HEK293 (cell line): Measurements from ENCODE around the gene SFXN2.

Experiments
- CTCF ChIA-PET: fragments of 350-600 bp; formaldehyde crosslinking; extraction: SDS; loops from one replicate; lab custom pipeline; 2021; ENCODE audit warnings: antibody characterized with exemption; lab: Yijun Ruan, JAX
- POLR2A ChIA-PET: fragments of 300-600 bp; formaldehyde crosslinking; extraction: SDS; loops from one replicate; lab custom pipeline; 2020; ENCODE audit warnings: antibody characterized with exemption, inconsistent platforms; lab: Yijun Ruan, JAX
- H3K27ac ChIP-seq: fragments of 200-500 bp; sonication (Bioruptor generic); 2 replicates; pipeline ENCODE4 v1.5.1; 2014; ENCODE audit warnings: low read depth, low read length, control low read depth, inconsistent platforms; ENCODE audit errors: extremely low read depth
- H3K36me3 ChIP-seq, 2 experiments: fragments of 200-500 bp in 1 of 2; sonication (Bioruptor generic) in 1 of 2; 1 replicate in 1 of 2; 2 replicates in 1 of 2; pipeline ENCODE4 v1.5.1; 2014 to 2017; ENCODE audit warnings: inconsistent platforms in 2 of 2, low read length in 2 of 2; ENCODE audit not compliant: control insufficient read depth in 2 of 2, insufficient read depth in 1 of 2
- H3K4me1 ChIP-seq: fragments of 200-500 bp; sonication (Bioruptor generic); 2 replicates; pipeline ENCODE4 v1.5.1; 2014; ENCODE audit warnings: mild to moderate bottlenecking, low read length, inconsistent platforms; ENCODE audit not compliant: control insufficient read depth, insufficient read depth
- H3K4me3 ChIP-seq: 2 replicates; pipeline ENCODE4 v1.5.1; 2011; ENCODE audit warnings: low read depth, mild to moderate bottlenecking, control low read depth, low read length, moderate library complexity
- H3K9me3 ChIP-seq: fragments of 200-500 bp; sonication (Bioruptor generic); 2 replicates; pipeline ENCODE4 v1.5.1; 2014; ENCODE audit warnings: low read depth, low read length, inconsistent platforms; ENCODE audit not compliant: control insufficient read depth, insufficient read depth
- BCL11A ChIP-seq: fragments of 450-650 bp; formaldehyde crosslinking; IDR thresholded peaks from 2 replicates; pipeline ENCODE4 v1.5.1; 2016; ENCODE audit warnings: low read depth, missing biosample characterization, missing genetic modification characterization
- FEZF1 ChIP-seq: fragments of 450-650 bp; formaldehyde crosslinking; IDR thresholded peaks from 2 replicates; pipeline ENCODE4 v1.5.1; 2016; ENCODE audit warnings: missing biosample characterization, missing genetic modification characterization
- GLIS2 ChIP-seq: fragments of 450-650 bp; formaldehyde crosslinking; IDR thresholded peaks from 2 replicates; pipeline ENCODE4 v1.5.1; 2016; ENCODE audit warnings: missing biosample characterization, missing genetic modification characterization
- KLF1 ChIP-seq: fragments of 450-650 bp; formaldehyde crosslinking; IDR thresholded peaks from 2 replicates; pipeline ENCODE4 v1.5.1; 2016; ENCODE audit warnings: missing biosample characterization, missing genetic modification characterization
- KLF10 ChIP-seq: fragments of 450-650 bp; IDR thresholded peaks from 2 replicates; pipeline ENCODE4 v1.5.1; 2018; ENCODE audit warnings: missing biosample characterization, mild to moderate bottlenecking, missing genetic modification characterization
- MEIS1 ChIP-seq: sonication (generic); formaldehyde crosslinking; IDR thresholded peaks from 2 replicates; pipeline ENCODE4 v1.8.1; 2022; ENCODE audit warnings: missing genetic modification reagents, mild to moderate bottlenecking, borderline replicate concordance
- REPIN1 ChIP-seq: fragments of 450-650 bp; formaldehyde crosslinking; IDR thresholded peaks from 2 replicates; pipeline ENCODE4 v1.5.1; 2017; ENCODE audit warnings: missing biosample characterization, missing genetic modification characterization, low read depth
- SP7 ChIP-seq: fragments of 450-650 bp; formaldehyde crosslinking; IDR thresholded peaks from 2 replicates; pipeline ENCODE4 v1.5.1; 2016; ENCODE audit warnings: missing biosample characterization, missing genetic modification characterization
- ZBTB1 ChIP-seq: fragments of 450-650 bp; formaldehyde crosslinking; IDR thresholded peaks from 2 replicates; pipeline ENCODE4 v1.5.1; 2016; ENCODE audit warnings: missing biosample characterization, missing genetic modification characterization
- ZBTB21 ChIP-seq: fragments of 450-650 bp; formaldehyde crosslinking; IDR thresholded peaks from 2 replicates; pipeline ENCODE4 v1.5.1; 2017; ENCODE audit warnings: missing biosample characterization, missing genetic modification characterization
- ZBTB7A ChIP-seq: fragments of 450-650 bp; formaldehyde crosslinking; IDR thresholded peaks from 2 replicates; pipeline ENCODE4 v1.5.1; 2016; ENCODE audit warnings: low read depth, missing biosample characterization, missing genetic modification characterization
- ZFP41 ChIP-seq: fragments of 450-650 bp; formaldehyde crosslinking; IDR thresholded peaks from 2 replicates; pipeline ENCODE4 v1.5.1; 2016; ENCODE audit warnings: missing biosample characterization, missing genetic modification characterization, borderline replicate concordance
- ZNF10 ChIP-seq: fragments of 450-650 bp; formaldehyde crosslinking; IDR thresholded peaks from 2 replicates; pipeline ENCODE4 v1.5.1; 2017; ENCODE audit warnings: missing biosample characterization, missing genetic modification characterization
- ZNF155 ChIP-seq: fragments of 450-650 bp; formaldehyde crosslinking; IDR thresholded peaks from 2 replicates; pipeline ENCODE4 v1.5.1; 2016; ENCODE audit warnings: missing biosample characterization, missing genetic modification characterization
- ZNF514 ChIP-seq: fragments of 450-650 bp; formaldehyde crosslinking; IDR thresholded peaks from 2 replicates; pipeline ENCODE4 v1.5.1; 2016; ENCODE audit warnings: missing biosample characterization, missing genetic modification characterization
- TF ChIP-seq, protein P1 (sequence below): fragments of 450-650 bp; formaldehyde crosslinking; IDR thresholded peaks from 2 replicates; pipeline ENCODE4 v1.5.1; 2016; ENCODE audit warnings: missing biosample characterization, missing genetic modification characterization, borderline replicate concordance
- TF ChIP-seq, protein P2 (sequence below): fragments of 450-650 bp; formaldehyde crosslinking; IDR thresholded peaks from 2 replicates; pipeline ENCODE4 v1.5.1; 2016; ENCODE audit warnings: missing biosample characterization, missing genetic modification characterization
- TF ChIP-seq, protein P3 (sequence below): fragments of 450-650 bp; formaldehyde crosslinking; IDR thresholded peaks from 2 replicates; pipeline ENCODE4 v1.5.1; 2016; ENCODE audit warnings: missing biosample characterization, missing genetic modification characterization
- TF ChIP-seq, protein P4 (sequence below): fragments of 450-650 bp; formaldehyde crosslinking; IDR thresholded peaks from 2 replicates; pipeline ENCODE4 v1.5.1; 2016; ENCODE audit warnings: missing biosample characterization, missing genetic modification characterization

SFXN2 gene

DNA sequence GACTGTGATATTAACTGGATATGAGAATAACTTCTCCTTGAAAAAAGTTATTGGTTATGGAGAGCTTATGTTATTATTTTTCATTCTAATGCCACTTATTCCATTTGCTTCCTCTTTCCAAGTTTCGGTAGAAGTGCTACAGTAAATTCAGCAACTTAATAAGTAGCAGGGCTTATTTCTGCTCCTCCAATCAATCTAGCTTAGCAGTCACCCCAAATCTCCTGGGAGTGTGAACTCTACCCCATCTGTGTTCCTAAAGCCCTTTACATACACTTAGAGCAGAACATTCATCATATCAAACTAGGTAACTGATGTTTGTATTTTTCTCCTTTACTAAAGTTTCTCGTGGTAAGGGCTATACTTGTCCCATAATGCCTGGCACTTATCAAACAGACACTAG, 8.9 kb upstream of the SFXN2 start:
- H3K36me3 ChIP-seq = peaks cover 5 to 7% of the 10 kb centered on the region in 2 experiments; a peak in 2 of 3 replicates
- ChIA-PET CTCF (interaction anchor here (0.7 kb wide), 1 partner anchor 196 kb away, joined by 3 read pairs; no protein-coding TSS in a partner anchor), POLR2A (no interaction called here)
- no peak overlapping the region for H3K4me3 ChIP-seq
- TF ChIP-seq ZBTB1 (tag by site-specific recombination) = no peak
- TF ChIP-seq, protein P1, sequence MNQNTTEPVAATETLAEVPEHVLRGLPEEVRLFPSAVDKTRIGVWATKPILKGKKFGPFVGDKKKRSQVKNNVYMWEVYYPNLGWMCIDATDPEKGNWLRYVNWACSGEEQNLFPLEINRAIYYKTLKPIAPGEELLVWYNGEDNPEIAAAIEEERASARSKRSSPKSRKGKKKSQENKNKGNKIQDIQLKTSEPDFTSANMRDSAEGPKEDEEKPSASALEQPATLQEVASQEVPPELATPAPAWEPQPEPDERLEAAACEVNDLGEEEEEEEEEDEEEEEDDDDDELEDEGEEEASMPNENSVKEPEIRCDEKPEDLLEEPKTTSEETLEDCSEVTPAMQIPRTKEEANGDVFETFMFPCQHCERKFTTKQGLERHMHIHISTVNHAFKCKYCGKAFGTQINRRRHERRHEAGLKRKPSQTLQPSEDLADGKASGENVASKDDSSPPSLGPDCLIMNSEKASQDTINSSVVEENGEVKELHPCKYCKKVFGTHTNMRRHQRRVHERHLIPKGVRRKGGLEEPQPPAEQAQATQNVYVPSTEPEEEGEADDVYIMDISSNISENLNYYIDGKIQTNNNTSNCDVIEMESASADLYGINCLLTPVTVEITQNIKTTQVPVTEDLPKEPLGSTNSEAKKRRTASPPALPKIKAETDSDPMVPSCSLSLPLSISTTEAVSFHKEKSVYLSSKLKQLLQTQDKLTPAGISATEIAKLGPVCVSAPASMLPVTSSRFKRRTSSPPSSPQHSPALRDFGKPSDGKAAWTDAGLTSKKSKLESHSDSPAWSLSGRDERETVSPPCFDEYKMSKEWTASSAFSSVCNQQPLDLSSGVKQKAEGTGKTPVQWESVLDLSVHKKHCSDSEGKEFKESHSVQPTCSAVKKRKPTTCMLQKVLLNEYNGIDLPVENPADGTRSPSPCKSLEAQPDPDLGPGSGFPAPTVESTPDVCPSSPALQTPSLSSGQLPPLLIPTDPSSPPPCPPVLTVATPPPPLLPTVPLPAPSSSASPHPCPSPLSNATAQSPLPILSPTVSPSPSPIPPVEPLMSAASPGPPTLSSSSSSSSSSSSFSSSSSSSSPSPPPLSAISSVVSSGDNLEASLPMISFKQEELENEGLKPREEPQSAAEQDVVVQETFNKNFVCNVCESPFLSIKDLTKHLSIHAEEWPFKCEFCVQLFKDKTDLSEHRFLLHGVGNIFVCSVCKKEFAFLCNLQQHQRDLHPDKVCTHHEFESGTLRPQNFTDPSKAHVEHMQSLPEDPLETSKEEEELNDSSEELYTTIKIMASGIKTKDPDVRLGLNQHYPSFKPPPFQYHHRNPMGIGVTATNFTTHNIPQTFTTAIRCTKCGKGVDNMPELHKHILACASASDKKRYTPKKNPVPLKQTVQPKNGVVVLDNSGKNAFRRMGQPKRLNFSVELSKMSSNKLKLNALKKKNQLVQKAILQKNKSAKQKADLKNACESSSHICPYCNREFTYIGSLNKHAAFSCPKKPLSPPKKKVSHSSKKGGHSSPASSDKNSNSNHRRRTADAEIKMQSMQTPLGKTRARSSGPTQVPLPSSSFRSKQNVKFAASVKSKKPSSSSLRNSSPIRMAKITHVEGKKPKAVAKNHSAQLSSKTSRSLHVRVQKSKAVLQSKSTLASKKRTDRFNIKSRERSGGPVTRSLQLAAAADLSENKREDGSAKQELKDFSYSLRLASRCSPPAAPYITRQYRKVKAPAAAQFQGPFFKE (tag by site-specific recombination) = no peak
- no peak for TF ChIP-seq BCL11A (tag by site-specific recombination)
- no peak for TF ChIP-seq ZBTB7A (tag by site-specific recombination)
- TF ChIP-seq ZNF514 (tag by site-specific recombination) = no peak
- TF ChIP-seq, protein P2, sequence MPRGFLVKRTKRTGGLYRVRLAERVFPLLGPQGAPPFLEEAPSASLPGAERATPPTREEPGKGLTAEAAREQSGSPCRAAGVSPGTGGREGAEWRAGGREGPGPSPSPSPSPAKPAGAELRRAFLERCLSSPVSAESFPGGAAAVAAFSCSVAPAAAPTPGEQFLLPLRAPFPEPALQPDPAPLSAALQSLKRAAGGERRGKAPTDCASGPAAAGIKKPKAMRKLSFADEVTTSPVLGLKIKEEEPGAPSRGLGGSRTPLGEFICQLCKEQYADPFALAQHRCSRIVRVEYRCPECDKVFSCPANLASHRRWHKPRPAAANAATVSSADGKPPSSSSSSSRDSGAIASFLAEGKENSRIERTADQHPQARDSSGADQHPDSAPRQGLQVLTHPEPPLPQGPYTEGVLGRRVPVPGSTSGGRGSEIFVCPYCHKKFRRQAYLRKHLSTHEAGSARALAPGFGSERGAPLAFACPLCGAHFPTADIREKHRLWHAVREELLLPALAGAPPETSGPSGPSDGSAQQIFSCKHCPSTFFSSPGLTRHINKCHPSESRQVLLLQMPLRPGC (tag by site-specific recombination) = no peak
- TF ChIP-seq, protein P3, sequence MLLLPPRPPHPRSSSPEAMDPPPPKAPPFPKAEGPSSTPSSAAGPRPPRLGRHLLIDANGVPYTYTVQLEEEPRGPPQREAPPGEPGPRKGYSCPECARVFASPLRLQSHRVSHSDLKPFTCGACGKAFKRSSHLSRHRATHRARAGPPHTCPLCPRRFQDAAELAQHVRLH = no peak
- no peak for TF ChIP-seq FEZF1 (tag by site-specific recombination)
- TF ChIP-seq ZNF10 (tag by site-specific recombination) = no peak
- TF ChIP-seq ZBTB21 (tag by site-specific recombination) = no peak
- no peak for TF ChIP-seq ZNF155 (tag by site-specific recombination)
- no peak for TF ChIP-seq ZFP41 (tag by site-specific recombination)
- TF ChIP-seq REPIN1 = no peak
- no peak for TF ChIP-seq KLF1 (tag by site-specific recombination)
- TF ChIP-seq MEIS1 = no peak
- TF ChIP-seq GLIS2 (tag by site-specific recombination) = no peak
- TF ChIP-seq, protein P4, sequence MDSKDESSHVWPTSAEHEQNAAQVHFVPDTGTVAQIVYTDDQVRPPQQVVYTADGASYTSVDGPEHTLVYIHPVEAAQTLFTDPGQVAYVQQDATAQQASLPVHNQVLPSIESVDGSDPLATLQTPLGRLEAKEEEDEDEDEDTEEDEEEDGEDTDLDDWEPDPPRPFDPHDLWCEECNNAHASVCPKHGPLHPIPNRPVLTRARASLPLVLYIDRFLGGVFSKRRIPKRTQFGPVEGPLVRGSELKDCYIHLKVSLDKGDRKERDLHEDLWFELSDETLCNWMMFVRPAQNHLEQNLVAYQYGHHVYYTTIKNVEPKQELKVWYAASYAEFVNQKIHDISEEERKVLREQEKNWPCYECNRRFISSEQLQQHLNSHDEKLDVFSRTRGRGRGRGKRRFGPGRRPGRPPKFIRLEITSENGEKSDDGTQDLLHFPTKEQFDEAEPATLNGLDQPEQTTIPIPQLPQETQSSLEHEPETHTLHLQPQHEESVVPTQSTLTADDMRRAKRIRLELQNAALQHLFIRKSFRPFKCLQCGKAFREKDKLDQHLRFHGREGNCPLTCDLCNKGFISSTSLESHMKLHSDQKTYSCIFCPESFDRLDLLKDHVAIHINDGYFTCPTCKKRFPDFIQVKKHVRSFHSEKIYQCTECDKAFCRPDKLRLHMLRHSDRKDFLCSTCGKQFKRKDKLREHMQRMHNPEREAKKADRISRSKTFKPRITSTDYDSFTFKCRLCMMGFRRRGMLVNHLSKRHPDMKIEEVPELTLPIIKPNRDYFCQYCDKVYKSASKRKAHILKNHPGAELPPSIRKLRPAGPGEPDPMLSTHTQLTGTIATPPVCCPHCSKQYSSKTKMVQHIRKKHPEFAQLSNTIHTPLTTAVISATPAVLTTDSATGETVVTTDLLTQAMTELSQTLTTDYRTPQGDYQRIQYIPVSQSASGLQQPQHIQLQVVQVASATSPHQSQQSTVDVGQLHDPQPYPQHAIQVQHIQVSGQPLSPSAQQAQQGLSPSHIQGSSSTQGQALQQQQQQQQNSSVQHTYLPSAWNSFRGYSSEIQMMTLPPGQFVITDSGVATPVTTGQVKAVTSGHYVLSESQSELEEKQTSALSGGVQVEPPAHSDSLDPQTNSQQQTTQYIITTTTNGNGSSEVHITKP (tag by site-specific recombination) = no peak
- no peak for TF ChIP-seq SP7 (tag by site-specific recombination)
- TF ChIP-seq KLF10 = no peak
- no peaks in the 10 kb centered on the region for H3K9me3 ChIP-seq
- H3K4me1 ChIP-seq = peaks cover 5% of the 10 kb centered on the region
- no peak overlapping the region for H3K27ac ChIP-seq
